HG03095 (cell line): ENCODE data around the gene CRACDL.
"Not testable (repeated sequence)": the region's sequence is repeated elsewhere in the genome, so short reads cannot be mapped to it uniquely, and the experiment has no call there.

Experiments used
- ATAC-seq: cut with Tn5 transposase; IDR thresholded peaks from one replicate; pipeline ENCODE4 v1.9.1; 2021; ENCODE audit warnings: moderate library complexity; ENCODE audit not compliant: unreplicated experiment

The CRACDL gene

GRCh38 chr2:98759338-98759737 lies 176.7 kb downstream of the CRACDL start:
- ATAC-seq = no peak

- peak; percentile 77 for ATAC-seq
These were observed 178.1 kb downstream of the CRACDL start for GRCh38 chr2:98757904-98758421.

GRCh38 chr2:98753801-98754200 lies 182.2 kb downstream of the CRACDL start:
- no peak for ATAC-seq

GRCh38 chr2:98752711-98753110 lies 183.3 kb downstream of the CRACDL start:
- ATAC-seq = not testable (repeated sequence)

GRCh38 chr2:98751748-98752147 lies 184.3 kb downstream of the CRACDL start:
- no peak for ATAC-seq

- ATAC-seq = no peak
These were observed 185.3 kb downstream of the CRACDL start for GRCh38 chr2:98750593-98751282.

GRCh38 chr2:98749066-98749450 lies 187.0 kb downstream of the CRACDL start:
- no peak for ATAC-seq

- ATAC-seq = no peak
These were observed 187.5 kb downstream of the CRACDL start for GRCh38 chr2:98748292-98749065.

- no peak for ATAC-seq
These were observed 188.1 kb downstream of the CRACDL start for GRCh38 chr2:98747888-98748287.

- ATAC-seq = no peak
These were observed 189.6 kb downstream of the CRACDL start for GRCh38 chr2:98746426-98746825.

GRCh38 chr2:98744595-98744994 lies 191.4 kb downstream of the CRACDL start:
- ATAC-seq = no peak
